B cell (primary cell): ENCODE results near the gene NES. TPM values are rescaled to one million over a fixed set of nuclear protein-coding genes. Genes with fewer than 3 reads are reported as not detected.

Source experiments
- ATAC-seq: fragments of 200-7000 bp; cut with Tn5 transposase; one replicate; pipeline ENCODE4 v1.10.0; 2021; ENCODE audit warnings: low read depth, mild to moderate bottlenecking, moderate number of reproducible peaks, moderate library complexity
- CTCF ChIA-PET: fragments of 350-600 bp; sonication (Branson Sonifier 250); formaldehyde crosslinking; loops from one replicate; lab custom pipeline; 2021; ENCODE audit warnings: antibody characterized with exemption, inconsistent platforms; lab: Charles Lee
- POLR2A ChIA-PET: fragments of 350-600 bp; sonication (Branson Sonifier 250); formaldehyde crosslinking; loops from one replicate; lab custom pipeline; 2021; ENCODE audit warnings: antibody characterized with exemption; lab: Charles Lee
- DNase-seq: peaks from one replicate; pipeline ENCODE4 v3.0.0; 2013
- H2AFZ ChIP-seq: 2 replicates; pipeline ENCODE4 v1.6.1; 2012; ENCODE audit warnings: mild to moderate bottlenecking, low read depth, low read length; ENCODE audit not compliant: insufficient read depth, poor library complexity, severe bottlenecking
- H3K27ac ChIP-seq, 2 donors: 1 replicate in 1 of 2; 2 replicates in 1 of 2; pipeline ENCODE4 v1.5.1; 2012 to 2013; ENCODE audit warnings: low read length in 2 of 2, mild to moderate bottlenecking in 2 of 2, moderate library complexity in 1 of 2
- H3K27me3 ChIP-seq, 4 experiments: fragments of 200-600 bp in 1 of 4; sonication (generic) in 1 of 4; replicated peaks in 1 of 4; 1 replicate in 2 of 4; 2 replicates in 2 of 4; pipeline versions ENCODE4 v1.6.1 to v1.7.0; 2013 to 2016; ENCODE audit warnings: low read length in 3 of 4, mild to moderate bottlenecking in 2 of 4, mixed read lengths in 1 of 4, moderate library complexity in 1 of 4; ENCODE audit not compliant: insufficient read depth in 4 of 4, control insufficient read depth in 3 of 4; ENCODE audit errors: control extremely low read depth in 1 of 4
- H3K36me3 ChIP-seq, 2 experiments: replicated peaks in 1 of 2; 1 replicate in 1 of 2; 2 replicates in 1 of 2; pipeline versions ENCODE4 v1.6.1 to v1.7.1; 2013; ENCODE audit warnings: low read length in 1 of 2; ENCODE audit not compliant: insufficient read depth in 2 of 2, control insufficient read depth in 1 of 2; ENCODE audit errors: control extremely low read depth in 1 of 2, extremely low read depth in 1 of 2
- H3K4me1 ChIP-seq, 2 donors: fragments of 200-600 bp in 1 of 2; sonication (generic) in 1 of 2; 1 replicate in 1 of 2; 2 replicates in 1 of 2; pipeline versions ENCODE4 v1.5.1 to v1.6.1; 2013 to 2017; ENCODE audit warnings: low read length in 2 of 2; ENCODE audit not compliant: control insufficient read depth in 2 of 2, insufficient read depth in 2 of 2
- H3K4me2 ChIP-seq: replicated peaks from 2 replicates; pipeline ENCODE3; 2012; ENCODE audit warnings: mild to moderate bottlenecking, low read depth, low read length; ENCODE audit not compliant: poor library complexity, severe bottlenecking
- H3K4me3 ChIP-seq, 5 experiments: fragments of 200-600 bp in 1 of 5; sonication (generic) in 1 of 5; 1 replicate in 3 of 5; 2 replicates in 2 of 5; pipeline versions ENCODE4 v1.5.1 to v1.7.0; 2011 to 2016; ENCODE audit warnings: low read length in 4 of 5, mild to moderate bottlenecking in 4 of 5, low read depth in 2 of 5, control low read depth in 1 of 5, moderate library complexity in 1 of 5; ENCODE audit not compliant: insufficient read depth in 1 of 5; ENCODE audit errors: control extremely low read depth in 1 of 5, extremely low read depth in 1 of 5
- H3K79me2 ChIP-seq: fragments of 200-600 bp; sonication (generic); one replicate; pipeline ENCODE4 v1.6.0; 2016; ENCODE audit warnings: low read length; ENCODE audit not compliant: control insufficient read depth, insufficient read depth
- H3K9ac ChIP-seq: fragments of 200-600 bp; sonication (generic); 2 replicates; pipeline ENCODE4 v1.6.1; 2017; ENCODE audit warnings: mild to moderate bottlenecking, low read length, moderate library complexity
- H3K9me3 ChIP-seq, 3 donors: one replicate each; pipeline versions ENCODE4 v1.6.1 to v1.7.1; 2013; ENCODE audit warnings: low read length in 2 of 3; ENCODE audit not compliant: control insufficient read depth in 2 of 3, insufficient read depth in 1 of 3; ENCODE audit errors: control extremely low read depth in 1 of 3
- H4K20me1 ChIP-seq: 2 replicates; pipeline ENCODE4 v1.6.0; 2012; ENCODE audit warnings: mild to moderate bottlenecking, low read length; ENCODE audit not compliant: insufficient read depth, control insufficient read depth, poor library complexity, severe bottlenecking
- H3K27ac Mint-ChIP-seq: one replicate; pipeline ENCODE4 v1.8.0; 2021; ENCODE audit warnings: mixed read lengths
- H3K27me3 Mint-ChIP-seq: one replicate; pipeline ENCODE4 v1.8.0; 2021; ENCODE audit warnings: mixed read lengths
- H3K4me1 Mint-ChIP-seq: one replicate; pipeline ENCODE4 v1.8.0; 2021; ENCODE audit warnings: mixed read lengths
- H3K4me3 Mint-ChIP-seq: one replicate; pipeline ENCODE4 v1.8.0; 2021; ENCODE audit warnings: mixed read lengths
- H3K9me3 Mint-ChIP-seq: one replicate; pipeline ENCODE4 v1.8.0; 2022; ENCODE audit warnings: mixed read lengths; ENCODE audit not compliant: insufficient read depth
- EZH2 ChIP-seq: IDR thresholded peaks from 2 replicates; pipeline ENCODE4 v1.6.1; 2012; ENCODE audit warnings: borderline replicate concordance, low read depth, mild to moderate bottlenecking, moderate library complexity, low read length; ENCODE audit not compliant: insufficient read depth, poor library complexity, severe bottlenecking
- WGBS: methylation state at CpG from one replicate; pipeline ENCODE4 v1.1.5; 2013; ENCODE audit warnings: missing lambda C conversion rate; ENCODE audit not compliant: insufficient coverage; 5-methylcytosine and 5-hydroxymethylcytosine counted together
- intact Hi-C: fragments of 100-400 bp; cut with micrococcal nuclease; formaldehyde crosslinking; loops from one replicate; pipeline ENCODE4 v1.10.0; 2022
- polyA plus RNA-seq: library from polyadenylated mRNA; depleted of rRNA; stranded (reverse); fragments of >200 nt; gene quantifications from 2 replicates; pipeline ENCODE4 v1.2.3, GENCODE V29; 2012
- total RNA-seq, 2 donors: library from RNA; stranded (reverse); fragments of 120-200 nt in 1 of 2; gene quantifications; 1 replicate in 1 of 2; 2 replicates in 1 of 2; pipeline versions ENCODE4 v1.2.3 to v1.2.4, GENCODE V29; 2013 to 2022
- TF ChIP-seq, protein P1 (sequence below): fragments of 200-600 bp; IDR thresholded peaks from one replicate; pipeline ENCODE4 v1.8.0; 2022; ENCODE audit warnings: antibody characterized with exemption, mild to moderate bottlenecking

NES gene
- total and polyA plus RNA-seq, 2 donors (not counting 1 experiment from before 2014, with no cell fraction given) = 0.05 TPM; not detected in 1

DNA sequence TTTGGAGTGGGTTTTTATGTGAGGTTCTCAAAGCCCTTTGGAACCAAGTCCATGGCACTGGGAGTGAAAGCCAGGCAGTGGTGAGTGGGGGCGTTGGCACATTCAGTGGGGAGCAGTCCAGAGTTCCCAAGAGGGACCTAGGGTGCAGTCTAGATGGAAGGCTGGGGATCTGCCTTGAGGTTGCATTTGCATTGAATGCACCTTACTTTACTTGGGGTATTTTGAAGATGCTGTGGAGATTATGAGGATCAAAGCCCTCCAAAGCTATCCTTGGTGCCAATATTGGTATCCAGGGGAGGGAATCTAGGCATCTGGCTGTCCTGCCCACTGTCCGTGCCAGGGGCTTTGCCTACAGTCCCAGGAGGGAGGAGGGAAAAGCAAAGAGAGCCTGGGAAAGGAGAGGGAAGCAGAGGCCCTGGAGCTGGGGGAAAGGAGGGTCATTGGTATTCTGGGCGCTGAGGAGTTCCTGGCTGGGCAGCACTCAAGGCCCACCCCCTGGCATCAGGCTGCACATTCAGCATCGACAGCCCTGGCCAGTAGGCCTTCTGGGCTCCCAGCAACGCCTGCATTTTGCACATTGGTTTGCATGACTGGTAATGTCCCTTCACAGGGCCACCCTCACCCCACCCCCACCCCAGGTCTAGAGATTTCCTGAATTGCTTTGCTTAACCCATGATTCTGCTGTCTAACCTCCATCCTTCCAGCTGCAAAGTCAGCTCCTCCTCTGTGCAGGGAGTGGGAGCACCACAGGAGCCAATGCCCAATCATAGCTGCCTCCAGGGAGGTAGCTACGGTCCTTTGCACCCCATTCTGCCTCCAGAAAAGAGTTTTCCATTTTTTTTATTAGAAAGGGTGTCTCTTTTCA lies 36.1 kb downstream of the NES start:
- peak overlapping the region in 3 of 5 experiments; percentile 3 to 50 (median 33) for H3K4me3 ChIP-seq
- H3K4me1 ChIP-seq = peaks cover 24 to 28% of the 10 kb centered on the region in 2 donors
- H3K27ac ChIP-seq = no peak overlapping the region
- no peak overlapping the region for H3K27ac Mint-ChIP-seq
- peaks cover 0 to 6% (median 0%) of the 10 kb centered on the region in 3 donors for H3K9me3 ChIP-seq
- H3K27me3 Mint-ChIP-seq = peaks cover 80% of the 10 kb centered on the region
- H3K4me2 ChIP-seq = peak overlapping the region; percentile 87
- CTCF ChIA-PET = interaction anchor here (1.0 to 4.6 kb wide), 4 partner anchors 15 to 249 kb away, joined by 3 to 29 read pairs (median 3); no protein-coding TSS in a partner anchor
- H3K4me1 Mint-ChIP-seq = peaks cover 23% of the 10 kb centered on the region
- ATAC-seq (no peak), DNase-seq (no peak)
- H4K20me1 ChIP-seq = no peaks in the 10 kb centered on the region
- no peaks in the 10 kb centered on the region for H3K9me3 Mint-ChIP-seq
- peak overlapping the region; percentile 42 for H3K9ac ChIP-seq
- TF ChIP-seq, protein P1, sequence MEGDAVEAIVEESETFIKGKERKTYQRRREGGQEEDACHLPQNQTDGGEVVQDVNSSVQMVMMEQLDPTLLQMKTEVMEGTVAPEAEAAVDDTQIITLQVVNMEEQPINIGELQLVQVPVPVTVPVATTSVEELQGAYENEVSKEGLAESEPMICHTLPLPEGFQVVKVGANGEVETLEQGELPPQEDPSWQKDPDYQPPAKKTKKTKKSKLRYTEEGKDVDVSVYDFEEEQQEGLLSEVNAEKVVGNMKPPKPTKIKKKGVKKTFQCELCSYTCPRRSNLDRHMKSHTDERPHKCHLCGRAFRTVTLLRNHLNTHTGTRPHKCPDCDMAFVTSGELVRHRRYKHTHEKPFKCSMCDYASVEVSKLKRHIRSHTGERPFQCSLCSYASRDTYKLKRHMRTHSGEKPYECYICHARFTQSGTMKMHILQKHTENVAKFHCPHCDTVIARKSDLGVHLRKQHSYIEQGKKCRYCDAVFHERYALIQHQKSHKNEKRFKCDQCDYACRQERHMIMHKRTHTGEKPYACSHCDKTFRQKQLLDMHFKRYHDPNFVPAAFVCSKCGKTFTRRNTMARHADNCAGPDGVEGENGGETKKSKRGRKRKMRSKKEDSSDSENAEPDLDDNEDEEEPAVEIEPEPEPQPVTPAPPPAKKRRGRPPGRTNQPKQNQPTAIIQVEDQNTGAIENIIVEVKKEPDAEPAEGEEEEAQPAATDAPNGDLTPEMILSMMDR = no peak
- no peak for TF ChIP-seq EZH2
- peak overlapping the region; percentile 54 for H2AFZ ChIP-seq
- H3K27me3 ChIP-seq = peaks cover 0 to 79% (median 52%) of the 10 kb centered on the region in 4 experiments
- intact Hi-C loops = loop anchor here (2.0 kb wide), 1 partner anchor 16 kb away; no protein-coding TSS in a partner anchor
- H3K36me3 ChIP-seq = no peaks in the 10 kb centered on the region
- POLR2A ChIA-PET = no interaction called here
- H3K4me3 Mint-ChIP-seq = peak overlapping the region; percentile 80
- H3K79me2 ChIP-seq = no peaks in the 10 kb centered on the region
- 54% methylated on average over 4 of the region's 6 CpGs for WGBS
